ENCODE data around the gene CEP350. TPM values are rescaled to one million over a fixed set of nuclear protein-coding genes. Genes with fewer than 3 reads are reported as not detected.

Gene CEP350
- total RNA-seq, 1 donor from 2014 or later: 42.2 TPM

DNA sequence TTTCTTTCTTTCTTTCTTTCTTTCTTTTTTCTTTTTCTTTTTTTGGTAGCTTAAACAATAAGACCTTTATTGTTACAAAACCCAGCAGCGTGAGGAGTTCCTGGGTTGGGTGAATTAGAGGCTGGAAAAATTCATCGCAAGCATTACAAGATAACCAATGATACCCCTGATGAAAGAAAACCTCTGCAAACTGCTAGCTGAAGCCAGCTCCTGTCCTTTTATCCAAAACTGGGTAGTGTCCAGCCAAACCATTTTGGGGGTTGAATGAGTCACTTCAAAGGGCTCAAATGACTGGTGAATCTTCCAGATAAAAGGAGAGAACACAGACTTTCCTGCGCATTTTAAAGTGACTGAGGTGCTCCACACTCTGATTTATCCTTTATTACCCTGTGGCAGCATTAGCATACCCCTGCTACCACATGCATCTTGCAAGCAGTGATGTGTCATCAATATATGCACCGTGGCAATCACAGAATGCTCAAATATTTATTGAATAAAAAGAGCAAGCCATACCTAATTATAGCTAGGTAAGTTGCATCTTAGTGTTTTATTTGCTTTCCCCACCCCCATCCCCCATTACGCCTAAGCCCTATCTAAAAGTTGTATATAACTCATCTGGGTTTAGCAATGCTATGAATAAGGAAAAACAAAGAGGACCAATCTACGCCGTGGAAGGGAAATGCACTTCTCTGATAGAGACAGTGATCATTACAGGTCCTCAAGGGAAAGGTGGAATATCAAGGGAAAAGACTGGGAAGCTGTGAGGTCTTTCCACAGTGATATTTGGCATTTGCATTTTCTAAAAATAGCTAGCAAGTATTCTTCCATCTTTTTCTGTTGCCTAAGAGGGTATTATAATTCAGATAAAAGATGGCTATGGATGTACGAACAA, 32.4 kb upstream of the CEP350 start:
- TF ChIP-seq, protein P1, sequence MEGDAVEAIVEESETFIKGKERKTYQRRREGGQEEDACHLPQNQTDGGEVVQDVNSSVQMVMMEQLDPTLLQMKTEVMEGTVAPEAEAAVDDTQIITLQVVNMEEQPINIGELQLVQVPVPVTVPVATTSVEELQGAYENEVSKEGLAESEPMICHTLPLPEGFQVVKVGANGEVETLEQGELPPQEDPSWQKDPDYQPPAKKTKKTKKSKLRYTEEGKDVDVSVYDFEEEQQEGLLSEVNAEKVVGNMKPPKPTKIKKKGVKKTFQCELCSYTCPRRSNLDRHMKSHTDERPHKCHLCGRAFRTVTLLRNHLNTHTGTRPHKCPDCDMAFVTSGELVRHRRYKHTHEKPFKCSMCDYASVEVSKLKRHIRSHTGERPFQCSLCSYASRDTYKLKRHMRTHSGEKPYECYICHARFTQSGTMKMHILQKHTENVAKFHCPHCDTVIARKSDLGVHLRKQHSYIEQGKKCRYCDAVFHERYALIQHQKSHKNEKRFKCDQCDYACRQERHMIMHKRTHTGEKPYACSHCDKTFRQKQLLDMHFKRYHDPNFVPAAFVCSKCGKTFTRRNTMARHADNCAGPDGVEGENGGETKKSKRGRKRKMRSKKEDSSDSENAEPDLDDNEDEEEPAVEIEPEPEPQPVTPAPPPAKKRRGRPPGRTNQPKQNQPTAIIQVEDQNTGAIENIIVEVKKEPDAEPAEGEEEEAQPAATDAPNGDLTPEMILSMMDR (IDR thresholded peaks at IDR 0.05): no peak
- no peak overlapping the region for H3K27ac Mint-ChIP-seq (ENCODE audit: unreplicated experiment)
- peaks cover 2% of the 10 kb centered on the region for H3K4me1 Mint-ChIP-seq (ENCODE audit: unreplicated experiment)
- no peak overlapping the region for H3K4me3 Mint-ChIP-seq (ENCODE audit: unreplicated experiment)
- no peaks in the 10 kb centered on the region for H3K27me3 Mint-ChIP-seq (ENCODE audit: unreplicated experiment)
- no peak for DNase-seq (ENCODE audit: extremely low spot score, unreplicated experiment)
- H3K9me3 Mint-ChIP-seq (ENCODE audit: unreplicated experiment): no peaks in the 10 kb centered on the region
- peaks cover 29% of the 10 kb centered on the region for H3K36me3 Mint-ChIP-seq (ENCODE audit: unreplicated experiment)

DNA sequence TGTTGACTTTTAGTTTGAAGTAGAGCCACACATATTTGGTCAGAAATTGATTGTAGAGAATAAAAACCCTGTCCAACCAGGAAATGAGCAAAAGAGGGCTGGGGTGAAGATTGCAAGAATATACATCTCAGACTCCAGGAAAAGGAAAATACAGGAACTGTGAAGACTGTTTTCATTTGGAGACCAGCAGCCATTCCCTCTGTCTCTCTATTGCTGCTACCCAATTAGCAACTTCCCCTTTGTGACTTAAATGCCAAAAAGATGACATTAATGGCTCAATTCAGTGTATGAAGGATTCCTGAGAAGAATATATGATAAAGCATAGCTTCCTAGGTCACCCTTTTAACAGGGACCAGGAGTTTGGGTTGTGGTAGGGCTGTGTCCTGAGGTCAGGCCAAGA, 31.6 kb upstream of the CEP350 start:
- H3K4me3 Mint-ChIP-seq (ENCODE audit: unreplicated experiment): no peak overlapping the region
- H3K4me1 Mint-ChIP-seq (ENCODE audit: unreplicated experiment): peaks cover 2% of the 10 kb centered on the region

DNA sequence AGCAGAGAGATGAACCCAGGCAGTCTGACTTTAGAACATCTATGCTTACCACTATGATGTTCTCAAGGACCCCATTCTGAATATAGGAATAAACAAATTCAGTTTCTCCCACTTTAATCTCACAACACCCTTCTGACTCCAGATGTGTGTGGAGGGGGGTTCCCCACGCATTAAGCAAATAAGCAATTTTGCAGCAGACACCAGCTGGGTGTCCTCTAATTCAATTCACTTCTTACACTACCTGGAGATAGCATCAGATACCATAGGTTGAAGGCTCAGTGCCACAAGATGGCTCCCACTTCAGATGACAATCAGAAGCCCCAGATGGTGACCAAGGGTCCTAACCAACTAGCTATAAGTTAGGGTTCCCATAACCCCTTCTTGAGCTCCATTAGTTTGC, 30.3 kb upstream of the CEP350 start:
- Mint-ChIP-seq H3K36me3 (ENCODE audit: unreplicated experiment) (peaks cover 13% of the 10 kb centered on the region), H3K4me1 (ENCODE audit: unreplicated experiment) (no peaks in the 10 kb centered on the region), H3K9me3 (ENCODE audit: unreplicated experiment) (no peaks in the 10 kb centered on the region), H3K27me3 (ENCODE audit: unreplicated experiment) (no peaks in the 10 kb centered on the region), H3K4me3 (ENCODE audit: unreplicated experiment) (no peak overlapping the region), H3K27ac (ENCODE audit: unreplicated experiment) (no peak overlapping the region)
- TF ChIP-seq, protein P1 (IDR thresholded peaks at IDR 0.05): no peak
- no peak for DNase-seq (ENCODE audit: extremely low spot score, unreplicated experiment)

More for the DNA sequence above, 31.6 kb upstream of the CEP350 start:
- DNase-seq (ENCODE audit: extremely low spot score, unreplicated experiment): no peak
- no peaks in the 10 kb centered on the region for H3K27me3 Mint-ChIP-seq (ENCODE audit: unreplicated experiment)
- no peaks in the 10 kb centered on the region for H3K9me3 Mint-ChIP-seq (ENCODE audit: unreplicated experiment)
- TF ChIP-seq, protein P1 (IDR thresholded peaks at IDR 0.05): no peak
- no peak overlapping the region for H3K27ac Mint-ChIP-seq (ENCODE audit: unreplicated experiment)
- peaks cover 22% of the 10 kb centered on the region for H3K36me3 Mint-ChIP-seq (ENCODE audit: unreplicated experiment)

DNA sequence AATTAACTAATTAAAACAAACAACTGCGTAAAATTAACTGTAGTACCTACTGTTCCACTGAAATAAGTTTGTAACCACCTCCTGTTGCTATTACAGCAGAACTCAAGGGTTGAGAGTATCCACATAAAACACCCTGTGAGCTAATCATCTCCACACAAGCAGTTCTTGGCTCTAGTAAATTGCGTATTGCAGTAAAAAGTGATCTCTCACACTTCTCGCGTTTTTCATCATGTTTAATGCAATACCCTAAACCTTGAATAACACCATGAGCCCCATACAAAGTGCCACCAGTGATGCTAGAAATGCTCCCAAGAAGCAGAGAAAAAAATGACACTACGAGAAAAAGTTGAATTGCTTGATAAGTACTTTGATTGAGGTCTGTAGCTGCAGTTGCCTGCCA, 29.3 kb upstream of the CEP350 start:
- no peak overlapping the region for H3K4me3 Mint-ChIP-seq (ENCODE audit: unreplicated experiment)
- no peak for DNase-seq (ENCODE audit: extremely low spot score, unreplicated experiment)
- H3K4me1 Mint-ChIP-seq (ENCODE audit: unreplicated experiment): peaks cover 3% of the 10 kb centered on the region
- no peaks in the 10 kb centered on the region for H3K27me3 Mint-ChIP-seq (ENCODE audit: unreplicated experiment)
- no peak overlapping the region for H3K27ac Mint-ChIP-seq (ENCODE audit: unreplicated experiment)
- H3K36me3 Mint-ChIP-seq (ENCODE audit: unreplicated experiment): peaks cover 6% of the 10 kb centered on the region
- H3K9me3 Mint-ChIP-seq (ENCODE audit: unreplicated experiment): no peaks in the 10 kb centered on the region
- TF ChIP-seq, protein P1 (IDR thresholded peaks at IDR 0.05): no peak

Measured in osteocyte (in vitro differentiated cells).